SK-N-SH treated with all-trans-retinoic acid at 6 μM for 48 hours (cell line): ENCODE data around the gene TAOK3.

Experiments used
- ATAC-seq: fragments of 200-7000 bp; cut with Tn5 transposase; 3 replicates; pipeline ENCODE4 v1.9.1; 2020; ENCODE audit warnings: mild to moderate bottlenecking, moderate library complexity
- ARNTL ChIP-seq: fragments of 450-650 bp; formaldehyde crosslinking; IDR thresholded peaks from 2 replicates; pipeline ENCODE4 v1.5.0; 2020; ENCODE audit warnings: low read depth, mild to moderate bottlenecking, moderate library complexity, borderline replicate concordance
- BACH2 ChIP-seq: fragments of 250-450 bp; sonication (Bioruptor Pico); IDR thresholded peaks from 2 replicates; pipeline ENCODE4 v1.9.0; 2021; ENCODE audit warnings: mild to moderate bottlenecking, borderline replicate concordance
- CREB5 ChIP-seq: fragments of 250-450 bp; sonication (Bioruptor Pico); IDR thresholded peaks from 2 replicates; pipeline ENCODE4 v1.5.1; 2020; ENCODE audit warnings: low read depth, mild to moderate bottlenecking, moderate library complexity
- CSRNP3 ChIP-seq: fragments of 250-450 bp; sonication (Bioruptor Pico); IDR thresholded peaks from 2 replicates; pipeline ENCODE4 v1.5.1; 2021; ENCODE audit warnings: mild to moderate bottlenecking, moderate library complexity
- ESRRG ChIP-seq: fragments of 250-450 bp; sonication (Bioruptor Pico); IDR thresholded peaks from 2 replicates; pipeline ENCODE4 v1.6.1; 2021; ENCODE audit warnings: mild to moderate bottlenecking
- GLIS3 ChIP-seq: fragments of 250-450 bp; sonication (Bioruptor Pico); IDR thresholded peaks from 2 replicates; pipeline ENCODE4 v1.5.0; 2020; ENCODE audit warnings: mild to moderate bottlenecking, moderate library complexity
- OSR1 ChIP-seq: fragments of 250-450 bp; sonication (Bioruptor Pico); IDR thresholded peaks from 2 replicates; pipeline ENCODE4 v1.8.0; 2022; ENCODE audit warnings: moderate library complexity, mild to moderate bottlenecking, inconsistent platforms
- PATZ1 ChIP-seq: fragments of 250-450 bp; sonication (Bioruptor Pico); IDR thresholded peaks from 2 replicates; pipeline ENCODE4 v1.8.0; 2020; ENCODE audit warnings: mild to moderate bottlenecking, moderate library complexity, borderline replicate concordance
- POU6F1 ChIP-seq: fragments of 250-450 bp; sonication (Bioruptor Pico); IDR thresholded peaks from 2 replicates; pipeline ENCODE4 v1.8.0; 2021; ENCODE audit warnings: low read depth, mild to moderate bottlenecking, moderate library complexity, borderline replicate concordance
- PPARA ChIP-seq: fragments of 250-450 bp; sonication (Bioruptor Pico); IDR thresholded peaks from 2 replicates; pipeline ENCODE4 v1.5.0; 2020; ENCODE audit warnings: mild to moderate bottlenecking, borderline replicate concordance
- RARB ChIP-seq: fragments of 250-450 bp; sonication (Bioruptor Pico); IDR thresholded peaks from 2 replicates; pipeline ENCODE4 v1.8.0; 2021; ENCODE audit warnings: mild to moderate bottlenecking, moderate library complexity
- TCF4 ChIP-seq: fragments of 250-450 bp; sonication (Bioruptor Pico); IDR thresholded peaks from 2 replicates; pipeline ENCODE4 v1.8.0; 2021; ENCODE audit warnings: mild to moderate bottlenecking, moderate library complexity, borderline replicate concordance
- TOX ChIP-seq: fragments of 250-450 bp; sonication (Bioruptor Pico); IDR thresholded peaks from 2 replicates; pipeline ENCODE4 v1.8.0; 2021; ENCODE audit warnings: mild to moderate bottlenecking, moderate library complexity, borderline replicate concordance
- TSHZ2 ChIP-seq: fragments of 250-450 bp; sonication (Bioruptor Pico); IDR thresholded peaks from 2 replicates; pipeline ENCODE4 v1.5.0; 2020; ENCODE audit warnings: mild to moderate bottlenecking, moderate library complexity
- ZFP3 ChIP-seq: fragments of 250-450 bp; sonication (Bioruptor Pico); IDR thresholded peaks from 2 replicates; pipeline ENCODE4 v1.5.0; 2020; ENCODE audit warnings: mild to moderate bottlenecking, moderate library complexity
- ZNF565 ChIP-seq: fragments of 450-650 bp; formaldehyde crosslinking; conservative IDR thresholded peaks from 2 replicates; pipeline ENCODE4 v1.5.0; 2020; ENCODE audit warnings: low read depth, mild to moderate bottlenecking, moderate library complexity
- ZNF70 ChIP-seq: fragments of 450-650 bp; formaldehyde crosslinking; IDR thresholded peaks from 2 replicates; pipeline ENCODE4 v1.5.0; 2020; ENCODE audit warnings: mild to moderate bottlenecking, moderate library complexity
- ZNF8 ChIP-seq: fragments of 450-650 bp; formaldehyde crosslinking; IDR thresholded peaks from 2 replicates; pipeline ENCODE4 v1.5.0; 2020; ENCODE audit warnings: mild to moderate bottlenecking, moderate library complexity

Gene TAOK3

GRCh38 chr12:118372541-118373495 is at the start of gene TAOK3:
Gene TAOK3 (minus strand): TSS chr12:118372907. CDS start chr12:118255567, 117,340 bp downstream.
- ATAC-seq = peak; percentile 91

GRCh38 chr12:118420673-118421072 is 48.0 kb upstream of the TAOK3 start:
- no peak for TF ChIP-seq ZNF70 (CRISPR knock-in tag)
- TF ChIP-seq PPARA (CRISPR knock-in tag) = no peak
- TF ChIP-seq TSHZ2 (CRISPR knock-in tag) = no peak
- TF ChIP-seq OSR1 (CRISPR knock-in tag) = no peak
- TF ChIP-seq BACH2 (CRISPR knock-in tag) = no peak
- TF ChIP-seq CREB5 (CRISPR knock-in tag) = no peak
- TF ChIP-seq TCF4 (CRISPR knock-in tag) = no peak
- no peak for TF ChIP-seq ARNTL
- no peak for TF ChIP-seq ZNF8 (CRISPR knock-in tag)
- TF ChIP-seq PATZ1 (CRISPR knock-in tag) = no peak
- TF ChIP-seq ZFP3 (CRISPR knock-in tag) = no peak
- TF ChIP-seq RARB (CRISPR knock-in tag) = no peak
- ATAC-seq = no peak

More at GRCh38 chr12:118372541-118373495, at the start of gene TAOK3:
- TF ChIP-seq CSRNP3 (CRISPR knock-in tag) (no peak), PATZ1 (CRISPR knock-in tag) (no peak), PPARA (CRISPR knock-in tag) (no peak), ZNF565 (no peak), ESRRG (CRISPR knock-in tag) (no peak), ZNF8 (CRISPR knock-in tag) (no peak), ZFP3 (CRISPR knock-in tag) (no peak), GLIS3 (no peak)
- TF ChIP-seq, all 23 proteins: peak for 0

- no peak for ATAC-seq
- TF ChIP-seq POU6F1 = no peak
- TF ChIP-seq ARNTL = no peak
- no peak for TF ChIP-seq TSHZ2 (CRISPR knock-in tag)
- TF ChIP-seq ZNF565 = no peak
- no peak for TF ChIP-seq TOX (CRISPR knock-in tag)
- no peak for TF ChIP-seq CREB5 (CRISPR knock-in tag)
- TF ChIP-seq ZFP3 (CRISPR knock-in tag) = no peak
- no peak for TF ChIP-seq OSR1 (CRISPR knock-in tag)
- TF ChIP-seq ZNF8 (CRISPR knock-in tag) = no peak
Observed at GRCh38 chr12:118418385-118419057, 45.8 kb upstream of the TAOK3 start.
